Astrocyte (in vitro differentiated cells and primary cell): ENCODE results near the gene PDLIM5. TPM values are rescaled to one million over a fixed set of nuclear protein-coding genes. Genes with fewer than 3 reads are reported as not detected.
A peak's percentile ranks its signal among the peaks of the same experiment; 100 is the strongest.

Experiments
- DNase-seq: peaks from one replicate; pipeline ENCODE4 v3.0.0-alpha.2; 2010; ENCODE audit warnings: low read depth
- FAIRE-seq: peaks from 2 replicates; lab custom pipeline; 2011; peaks lifted over from hg19 to GRCh38; lab: Jason Lieb, UNC
- H2AFZ ChIP-seq: 2 replicates; pipeline ENCODE4 v1.6.0; 2012; ENCODE audit warnings: low read depth, low read length, inconsistent platforms
- H3K27ac ChIP-seq: 2 replicates; pipeline ENCODE4 v1.5.1; 2011; ENCODE audit warnings: low read depth, low read length, inconsistent platforms
- H3K27me3 ChIP-seq: 2 replicates; pipeline ENCODE4 v1.6.0; 2011; ENCODE audit warnings: low read length, inconsistent platforms; ENCODE audit not compliant: insufficient read depth
- H3K36me3 ChIP-seq: 2 replicates; pipeline ENCODE4 v1.5.1; 2011; ENCODE audit warnings: low read length, inconsistent platforms; ENCODE audit not compliant: insufficient read depth
- H3K4me1 ChIP-seq: 2 replicates; pipeline ENCODE4 v1.5.1; 2011; ENCODE audit warnings: low read length, inconsistent platforms; ENCODE audit not compliant: insufficient read depth
- H3K4me2 ChIP-seq: 2 replicates; pipeline ENCODE4 v1.6.0; 2012; ENCODE audit warnings: low read length, inconsistent platforms
- H3K4me3 ChIP-seq: 2 replicates; pipeline ENCODE4 v1.5.1; 2011; ENCODE audit warnings: low read depth, mild to moderate bottlenecking, low read length, inconsistent platforms; ENCODE audit not compliant: insufficient read depth
- H3K79me2 ChIP-seq: 2 replicates; pipeline ENCODE4 v1.6.0; 2012; ENCODE audit warnings: mild to moderate bottlenecking, low read length, inconsistent platforms; ENCODE audit not compliant: insufficient read depth
- H3K9ac ChIP-seq: 2 replicates; pipeline ENCODE4 v1.6.0; 2012; ENCODE audit warnings: mild to moderate bottlenecking, low read length, inconsistent platforms
- H3K9me3 ChIP-seq: 2 replicates; pipeline ENCODE4 v1.5.1; 2012; ENCODE audit warnings: low read depth, mild to moderate bottlenecking, low read length, inconsistent platforms; ENCODE audit not compliant: insufficient read depth
- H4K20me1 ChIP-seq: 2 replicates; pipeline ENCODE4 v1.6.0; 2012; ENCODE audit warnings: low read length, inconsistent platforms; ENCODE audit not compliant: insufficient read depth
- H3K27ac Mint-ChIP-seq: one replicate; pipeline ENCODE4 v1.8.0; 2021; ENCODE audit warnings: mild to moderate bottlenecking, mixed read lengths; ENCODE audit not compliant: unreplicated experiment
- H3K27me3 Mint-ChIP-seq: one replicate; pipeline ENCODE4 v1.8.0; 2021; ENCODE audit warnings: low read depth, mixed read lengths; ENCODE audit not compliant: unreplicated experiment
- H3K36me3 Mint-ChIP-seq: one replicate; pipeline ENCODE4 v1.8.0; 2021; ENCODE audit warnings: low read depth, mixed read lengths; ENCODE audit not compliant: unreplicated experiment
- H3K4me1 Mint-ChIP-seq: one replicate; pipeline ENCODE4 v1.8.0; 2021; ENCODE audit warnings: low read depth, mixed read lengths; ENCODE audit not compliant: unreplicated experiment
- H3K4me3 Mint-ChIP-seq: one replicate; pipeline ENCODE4 v1.8.0; 2021; ENCODE audit warnings: mild to moderate bottlenecking, moderate library complexity, mixed read lengths; ENCODE audit not compliant: unreplicated experiment
- H3K9me3 Mint-ChIP-seq: one replicate; pipeline ENCODE4 v1.8.0; 2021; ENCODE audit warnings: mild to moderate bottlenecking, mixed read lengths; ENCODE audit not compliant: unreplicated experiment
- EZH2 ChIP-seq: IDR thresholded peaks from 2 replicates; pipeline ENCODE4 v1.6.1; 2012; ENCODE audit warnings: mild to moderate bottlenecking, low read length, inconsistent platforms; ENCODE audit not compliant: insufficient read depth
- total RNA-seq: library from RNA; stranded (reverse); gene quantifications from 2 replicates; pipeline ENCODE4 v1.2.1, GENCODE V29; 2021
- TF ChIP-seq, protein P1 (sequence below): IDR thresholded peaks from 2 replicates; pipeline ENCODE4 v1.5.1; 2011; ENCODE audit warnings: low read depth, mild to moderate bottlenecking, inconsistent platforms, low read length, moderate library complexity; ENCODE audit not compliant: insufficient read depth

The PDLIM5 gene
- total RNA-seq, 1 donor from 2014 or later: 181 TPM

DNA sequence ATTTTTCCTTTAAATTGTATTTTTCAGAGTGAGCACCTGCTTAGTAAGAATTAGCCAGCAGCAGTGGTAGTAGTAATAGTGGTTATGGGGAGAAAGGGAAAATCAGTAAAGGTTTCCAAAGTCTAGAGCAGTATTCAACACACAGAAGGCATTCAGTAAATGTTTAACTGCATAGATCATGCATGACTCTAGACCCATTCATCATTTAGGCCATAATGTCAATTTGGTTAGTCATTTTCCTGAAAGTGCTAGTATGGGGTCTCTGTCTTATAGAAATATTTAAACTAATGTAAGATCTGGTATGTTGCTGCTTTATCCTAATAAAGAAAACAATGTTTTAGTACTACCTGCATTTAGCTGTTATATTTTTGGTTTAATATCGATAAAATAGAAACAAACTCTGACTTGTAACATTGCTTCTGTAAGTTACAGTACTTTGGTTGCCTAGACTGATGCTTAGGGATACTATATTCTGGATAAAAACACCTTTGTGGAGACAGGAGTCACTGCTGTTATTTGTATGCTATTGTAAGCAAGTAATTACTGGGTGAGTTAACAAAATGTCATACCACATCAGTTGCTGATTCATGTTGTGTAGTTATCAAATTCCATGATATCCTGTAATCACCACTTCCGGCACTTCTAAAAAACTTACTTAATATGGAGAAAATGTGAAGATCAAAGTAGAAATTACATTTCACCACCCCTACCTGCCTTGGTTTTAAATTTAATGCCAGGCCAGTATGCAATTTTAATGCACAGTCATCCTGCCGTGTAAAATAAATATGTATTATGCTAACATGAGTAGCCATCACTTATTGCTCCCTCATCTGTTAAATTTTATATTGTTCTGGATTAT is 190.2 kb downstream of the PDLIM5 start:
- H3K9me3 ChIP-seq: no peaks in the 10 kb centered on the region
- H4K20me1 ChIP-seq: no peaks in the 10 kb centered on the region
- FAIRE-seq (peak; percentile 73), DNase-seq (peak; percentile 84)
- no peaks in the 10 kb centered on the region for H3K27me3 ChIP-seq
- H3K4me1 ChIP-seq: peaks cover 21% of the 10 kb centered on the region
- peaks cover 3% of the 10 kb centered on the region for H3K79me2 ChIP-seq
- Mint-ChIP-seq H3K27ac (peak overlapping the region; percentile 95), H3K4me3 (no peak overlapping the region), H3K27me3 (no peaks in the 10 kb centered on the region), H3K9me3 (no peaks in the 10 kb centered on the region), H3K36me3 (peaks cover 21% of the 10 kb centered on the region), H3K4me1 (peaks cover 24% of the 10 kb centered on the region)
- H3K36me3 ChIP-seq: peaks cover 29% of the 10 kb centered on the region
- no peak overlapping the region for H3K4me3 ChIP-seq
- H2AFZ ChIP-seq: no peak overlapping the region
- peak overlapping the region; percentile 87 for H3K27ac ChIP-seq
- peak overlapping the region; percentile 54 for H3K9ac ChIP-seq
- H3K4me2 ChIP-seq: peak overlapping the region; percentile 55
- TF ChIP-seq EZH2: no peak
- TF ChIP-seq, protein P1, sequence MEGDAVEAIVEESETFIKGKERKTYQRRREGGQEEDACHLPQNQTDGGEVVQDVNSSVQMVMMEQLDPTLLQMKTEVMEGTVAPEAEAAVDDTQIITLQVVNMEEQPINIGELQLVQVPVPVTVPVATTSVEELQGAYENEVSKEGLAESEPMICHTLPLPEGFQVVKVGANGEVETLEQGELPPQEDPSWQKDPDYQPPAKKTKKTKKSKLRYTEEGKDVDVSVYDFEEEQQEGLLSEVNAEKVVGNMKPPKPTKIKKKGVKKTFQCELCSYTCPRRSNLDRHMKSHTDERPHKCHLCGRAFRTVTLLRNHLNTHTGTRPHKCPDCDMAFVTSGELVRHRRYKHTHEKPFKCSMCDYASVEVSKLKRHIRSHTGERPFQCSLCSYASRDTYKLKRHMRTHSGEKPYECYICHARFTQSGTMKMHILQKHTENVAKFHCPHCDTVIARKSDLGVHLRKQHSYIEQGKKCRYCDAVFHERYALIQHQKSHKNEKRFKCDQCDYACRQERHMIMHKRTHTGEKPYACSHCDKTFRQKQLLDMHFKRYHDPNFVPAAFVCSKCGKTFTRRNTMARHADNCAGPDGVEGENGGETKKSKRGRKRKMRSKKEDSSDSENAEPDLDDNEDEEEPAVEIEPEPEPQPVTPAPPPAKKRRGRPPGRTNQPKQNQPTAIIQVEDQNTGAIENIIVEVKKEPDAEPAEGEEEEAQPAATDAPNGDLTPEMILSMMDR: no peak

DNA sequence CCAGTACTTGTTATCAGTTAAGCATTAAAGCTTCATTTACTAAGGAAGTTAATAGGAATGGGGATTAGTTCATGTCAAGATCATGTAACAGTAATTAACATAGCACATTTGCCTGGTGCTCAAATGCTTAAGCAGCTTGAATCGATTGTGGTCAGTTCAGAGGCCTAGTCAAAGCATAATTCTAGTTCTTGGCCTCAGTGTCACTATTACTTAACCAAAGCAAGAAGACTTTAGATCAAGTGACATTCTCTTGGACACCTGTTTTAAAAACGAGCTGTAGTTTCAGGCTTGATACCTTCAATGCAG is 190.8 kb downstream of the PDLIM5 start:
- H3K4me1 ChIP-seq: peaks cover 21% of the 10 kb centered on the region
- peak overlapping the region; percentile 87 for H3K27ac ChIP-seq
- H3K9me3 Mint-ChIP-seq: no peaks in the 10 kb centered on the region
- no peaks in the 10 kb centered on the region for H4K20me1 ChIP-seq
- H3K4me1 Mint-ChIP-seq: peaks cover 24% of the 10 kb centered on the region
- no peaks in the 10 kb centered on the region for H3K9me3 ChIP-seq
- peak overlapping the region; percentile 95 for H3K27ac Mint-ChIP-seq
- H3K4me3 ChIP-seq: no peak overlapping the region
- H3K9ac ChIP-seq: peak overlapping the region; percentile 54
- H3K27me3 ChIP-seq: no peaks in the 10 kb centered on the region
- TF ChIP-seq, protein P1: no peak
- no peak for TF ChIP-seq EZH2
- H3K36me3 ChIP-seq: peaks cover 29% of the 10 kb centered on the region
- FAIRE-seq (peak; percentile 73), DNase-seq (peak; percentile 62)
- H3K79me2 ChIP-seq: peaks cover 3% of the 10 kb centered on the region
- H2AFZ ChIP-seq: no peak overlapping the region
- H3K4me3 Mint-ChIP-seq: no peak overlapping the region
- no peaks in the 10 kb centered on the region for H3K27me3 Mint-ChIP-seq
- peaks cover 21% of the 10 kb centered on the region for H3K36me3 Mint-ChIP-seq
- peak overlapping the region; percentile 55 for H3K4me2 ChIP-seq

DNA sequence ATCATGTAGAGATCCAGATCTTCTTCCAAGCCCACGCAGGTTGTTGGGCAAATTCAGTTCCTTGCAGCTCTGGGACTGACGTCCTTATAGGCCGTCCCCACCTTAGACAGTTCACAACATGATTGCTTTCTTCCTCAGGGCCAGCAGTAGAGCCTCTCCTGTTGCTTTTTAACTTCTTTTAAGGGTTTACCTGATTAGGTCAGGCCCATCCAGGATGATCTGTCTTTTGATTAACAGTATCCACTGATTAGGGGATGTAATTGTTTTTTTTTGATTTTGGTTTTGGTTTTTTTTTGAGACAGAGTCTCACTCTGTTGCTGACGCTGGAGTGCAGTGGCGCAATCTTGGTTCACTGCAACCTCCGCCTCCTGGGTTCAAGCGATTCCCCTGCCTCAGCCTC is 197.0 kb downstream of the PDLIM5 start:
- H3K27ac ChIP-seq: no peak overlapping the region
- peaks cover 2% of the 10 kb centered on the region for H3K79me2 ChIP-seq
- no peaks in the 10 kb centered on the region for H3K27me3 Mint-ChIP-seq
- H2AFZ ChIP-seq: no peak overlapping the region
- no peaks in the 10 kb centered on the region for H3K9me3 Mint-ChIP-seq
- H3K27me3 ChIP-seq: no peaks in the 10 kb centered on the region
- no peak overlapping the region for H3K9ac ChIP-seq
- no peak overlapping the region for H3K4me3 Mint-ChIP-seq
- H3K4me3 ChIP-seq: no peak overlapping the region
- H3K36me3 Mint-ChIP-seq: peaks cover 30% of the 10 kb centered on the region
- H3K4me2 ChIP-seq: no peak overlapping the region
- DNase-seq: no peak
- TF ChIP-seq, protein P1: no peak
- TF ChIP-seq EZH2: no peak
- H3K36me3 ChIP-seq: peaks cover 33% of the 10 kb centered on the region
- H3K9me3 ChIP-seq: no peaks in the 10 kb centered on the region
- no peaks in the 10 kb centered on the region for H3K4me1 ChIP-seq
- peaks cover 2% of the 10 kb centered on the region for H3K4me1 Mint-ChIP-seq
- peaks cover 8% of the 10 kb centered on the region for H4K20me1 ChIP-seq
- no peak for FAIRE-seq
- H3K27ac Mint-ChIP-seq: no peak overlapping the region
